ENCODE results near the gene ITGAL. TPM values are rescaled to one million over a fixed set of nuclear protein-coding genes. Genes with fewer than 3 reads are reported as not detected.

ITGAL gene
- total RNA-seq, 1 donor from 2014 or later = 240 TPM

GRCh38 chr16:30557957-30558788 lies 85.6 kb downstream of the ITGAL start, which contains the start of gene ZNF764:
ZNF764 (minus strand) TSS chr16:30558374; CDS start chr16:30558182, 192 bp downstream.
- no peaks in the 10 kb centered on the region for H3K27me3 Mint-ChIP-seq
- intact Hi-C loops (cut with micrococcal nuclease) = loop anchor here (1.0 to 10.0 kb wide), 10 partner anchors 14 to 367 kb away; partner anchors contain the start of genes DCTPP1, FBRS, FBXL19 and PRR14
- POLR2A ChIA-PET = interaction anchor here (0.5 to 6.3 kb wide), 40 partner anchors 10 to 492 kb away, joined by 3 to 152 read pairs (median 6); partner anchors contain the start of genes ALDOA, DCTPP1, FBRS and ITGAL
- CTCF ChIA-PET = interaction anchor here (0.9 to 2.5 kb wide), 10 partner anchors 13 to 128 kb away, joined by 3 to 16 read pairs (median 4); partner anchors contain the start of genes DCTPP1, PRR14, ZNF688 and ZNF747
- H3K9me3 Mint-ChIP-seq = no peaks in the 10 kb centered on the region
- peaks cover 43% of the 10 kb centered on the region for H3K4me1 Mint-ChIP-seq
- TF ChIP-seq CTCF (IDR thresholded peaks at IDR 0.05) = no peak
- H3K4me3 Mint-ChIP-seq = peak within 1 kb of the TSS; percentile 83
- DNase-seq (peak; percentile 91), ATAC-seq (ENCODE audit: low read depth) (peak; percentile 93)
- H3K36me3 Mint-ChIP-seq (ENCODE audit: low read depth) = peaks cover 31% of the 10 kb centered on the region
- H3K27ac Mint-ChIP-seq = peak within 1 kb of the TSS; percentile 84

GRCh38 chr16:30558789-30559377 lies 86.3 kb downstream of the ITGAL start:
- Mint-ChIP-seq H3K27me3 (no peaks in the 10 kb centered on the region), H3K4me3 (peak overlapping the region; percentile 83), H3K4me1 (peaks cover 37% of the 10 kb centered on the region), H3K27ac (peak overlapping the region; percentile 84), H3K9me3 (no peaks in the 10 kb centered on the region), H3K36me3 (ENCODE audit: low read depth) (peaks cover 23% of the 10 kb centered on the region)
- DNase-seq (no peak), ATAC-seq (ENCODE audit: low read depth) (no peak)
- CTCF ChIA-PET = interaction anchor here (0.9 to 2.5 kb wide), 4 partner anchors 13 to 70 kb away, joined by 3 to 16 read pairs (median 8); partner anchors contain the start of genes ZNF688 and ZNF747
- POLR2A ChIA-PET = interaction anchor here (0.6 to 6.3 kb wide), 31 partner anchors 9 to 493 kb away, joined by 3 to 152 read pairs (median 6); partner anchors contain the start of genes ALDOA, DCTPP1, FBRS and ITGAL
- no peak for TF ChIP-seq CTCF (IDR thresholded peaks at IDR 0.05)
- intact Hi-C loops (cut with micrococcal nuclease) = loop anchor here (1.0 to 10.0 kb wide), 10 partner anchors 13 to 366 kb away; partner anchors contain the start of genes DCTPP1, FBRS, FBXL19 and PRR14

- ChIA-PET CTCF (interaction anchor here (1.6 kb wide), 1 partner anchor 12 kb away, joined by 4 read pairs; the partner anchor contains the start of gene ZNF688), POLR2A (interaction anchor here (3.6 to 6.3 kb wide), 3 partner anchors 12 to 32 kb away, joined by 42 to 152 read pairs (median 135); partner anchors contain the start of genes ZNF688, ZNF747 and ZNF768)
- H3K36me3 Mint-ChIP-seq (ENCODE audit: low read depth) = peaks cover 16% of the 10 kb centered on the region
- no peaks in the 10 kb centered on the region for H3K9me3 Mint-ChIP-seq
- intact Hi-C loops (cut with micrococcal nuclease) = loop anchor here (2.0 to 10.0 kb wide), 2 partner anchors 33 to 365 kb away; partner anchors contain the start of genes FBXL19 and ZNF768
- H3K4me1 Mint-ChIP-seq = peaks cover 36% of the 10 kb centered on the region
- no peak overlapping the region for H3K4me3 Mint-ChIP-seq
- H3K27ac Mint-ChIP-seq = peak overlapping the region; percentile 74
- no peaks in the 10 kb centered on the region for H3K27me3 Mint-ChIP-seq
- DNase-seq = no peak
- ATAC-seq (ENCODE audit: low read depth) = no peak
- no peak for TF ChIP-seq CTCF (IDR thresholded peaks at IDR 0.05)
These were observed 87.1 kb downstream of the ITGAL start for GRCh38 chr16:30559690-30560089.

DNA sequence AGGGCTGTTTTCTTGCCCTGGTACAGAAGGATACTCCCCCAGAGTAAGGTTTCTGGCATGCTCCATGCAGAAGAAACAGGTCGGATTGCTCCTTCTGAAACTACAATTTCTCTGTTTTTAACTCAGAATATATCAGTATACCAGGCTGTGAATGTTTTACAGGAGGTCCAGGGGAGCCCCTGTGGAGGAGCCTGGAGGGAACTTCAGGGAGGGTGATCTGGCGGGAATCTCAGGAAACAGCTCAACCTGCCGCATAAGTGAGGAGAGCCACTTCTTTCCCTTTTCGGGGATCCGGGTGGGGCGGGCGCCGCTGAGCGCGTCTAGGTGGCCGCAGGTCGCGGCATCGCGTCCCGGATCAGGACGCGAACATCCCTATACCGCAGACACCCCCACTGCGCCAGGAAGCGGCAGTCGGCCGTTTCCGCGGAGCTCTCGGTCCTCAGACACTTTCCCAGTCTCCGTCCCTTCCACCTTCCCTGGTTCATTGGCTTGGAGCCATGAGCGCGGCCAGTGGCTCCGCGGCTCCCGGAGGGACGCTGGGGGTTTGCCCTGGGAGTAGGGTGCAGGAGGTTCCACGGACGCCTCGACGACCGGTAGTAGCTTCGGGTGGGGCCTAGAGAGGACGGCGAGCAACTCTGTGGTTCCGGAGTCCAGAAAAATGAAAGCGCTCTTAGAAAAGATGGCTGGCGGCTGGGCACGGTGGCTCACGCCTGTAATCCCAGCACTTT lies 88.7 kb downstream of the ITGAL start:
- intact Hi-C loops (cut with micrococcal nuclease) = no loop called here
- Mint-ChIP-seq H3K27ac (peak overlapping the region; percentile 94), H3K4me3 (peak overlapping the region; percentile 90), H3K4me1 (peaks cover 33% of the 10 kb centered on the region), H3K9me3 (no peaks in the 10 kb centered on the region), H3K27me3 (no peaks in the 10 kb centered on the region), H3K36me3 (ENCODE audit: low read depth) (peaks cover 4% of the 10 kb centered on the region)
- DNase-seq (peak; percentile 46), ATAC-seq (ENCODE audit: low read depth) (no peak)
- TF ChIP-seq CTCF (IDR thresholded peaks at IDR 0.05) = no peak
- CTCF ChIA-PET = interaction anchor here (1.2 to 1.6 kb wide), 3 partner anchors 11 to 131 kb away, joined by 4 to 6 read pairs (median 5); partner anchors contain the start of genes DCTPP1 and ZNF688
- POLR2A ChIA-PET = interaction anchor here (0.6 to 6.3 kb wide), 16 partner anchors 10 to 154 kb away, joined by 3 to 152 read pairs (median 6); partner anchors contain the start of genes DCTPP1, PRR14, ZNF688 and ZNF689

All from activated B cell treated with CpG ODN at 0.5 μM for 24 hours (primary cell).